Caki2 (cell line): ENCODE data around the gene TUB. TPM values are rescaled to one million over a fixed set of nuclear protein-coding genes. Genes with fewer than 3 reads are reported as not detected.

Source experiments
- DNase-seq: peaks from one replicate; pipeline ENCODE4 v3.0.0-alpha.2; 2015; ENCODE audit warnings: low read depth
- in situ Hi-C: cut with HindIII; loops from 2 replicates; pipeline ENCODE4 v1.10.0; 2016; ENCODE audit warnings: low sequenced_read_pairs, low pct_unique_long_range_greater_than_20kb, mixed read lengths
- total RNA-seq: library from RNA; depleted of rRNA; stranded (reverse); fragments of >200 nt; shearing (Covaris generic); gene quantifications from 2 replicates; pipeline ENCODE4 v1.2.3, GENCODE V29; 2014; ENCODE audit warnings: low replicate concordance

TUB gene
- total RNA-seq, 1 experiment from 2014 or later, result not detected

GRCh38 chr11:8040921-8041285 is 40.1 kb upstream of the TUB start:
- in situ Hi-C loops, result no loop called here
- DNase-seq, result no peak

GRCh38 chr11:8041576-8041975 is 39.4 kb upstream of the TUB start:
- no peak for DNase-seq
- in situ Hi-C loops, result no loop called here

- no peak for DNase-seq
- in situ Hi-C loops, result no loop called here
Observed at GRCh38 chr11:8043756-8044155, 37.3 kb upstream of the TUB start.

- in situ Hi-C loops, result no loop called here
- no peak for DNase-seq
Observed at GRCh38 chr11:8045839-8046238, 35.2 kb upstream of the TUB start.

- DNase-seq, result no peak
- in situ Hi-C loops, result no loop called here
Observed at GRCh38 chr11:8047382-8047781, 33.6 kb upstream of the TUB start.

- in situ Hi-C loops, result no loop called here
- no peak for DNase-seq
Observed at GRCh38 chr11:8049084-8049483, 31.9 kb upstream of the TUB start.

GRCh38 chr11:8055091-8055835 is 25.7 kb upstream of the TUB start:
- no peak for DNase-seq
- in situ Hi-C loops, result no loop called here

GRCh38 chr11:8055836-8056526 is 25.0 kb upstream of the TUB start:
- no peak for DNase-seq
- in situ Hi-C loops, result no loop called here

- no peak for DNase-seq
- in situ Hi-C loops, result no loop called here
Observed at GRCh38 chr11:8056810-8057463, 24.1 kb upstream of the TUB start.

- DNase-seq, result no peak
- in situ Hi-C loops, result no loop called here
Observed at GRCh38 chr11:8058216-8058615, 22.8 kb upstream of the TUB start.

- in situ Hi-C loops, result no loop called here
- no peak for DNase-seq
Observed at GRCh38 chr11:8059030-8059429, 22.0 kb upstream of the TUB start.

GRCh38 chr11:8059571-8060011 is 21.4 kb upstream of the TUB start:
- in situ Hi-C loops, result no loop called here
- no peak for DNase-seq

- no peak for DNase-seq
- in situ Hi-C loops, result no loop called here
Observed at GRCh38 chr11:8060146-8060719, 20.8 kb upstream of the TUB start.

- no peak for DNase-seq
- in situ Hi-C loops, result no loop called here
Observed at GRCh38 chr11:8060801-8061554, 20.0 kb upstream of the TUB start.

GRCh38 chr11:8061555-8062428 is 19.2 kb upstream of the TUB start:
- in situ Hi-C loops, result no loop called here

GRCh38 chr11:8062781-8063257 is 18.2 kb upstream of the TUB start:
- no peak for DNase-seq
- in situ Hi-C loops, result no loop called here

More at GRCh38 chr11:8061555-8062428, 19.2 kb upstream of the TUB start:
- DNase-seq, result no peak

- DNase-seq, result no peak
- in situ Hi-C loops, result no loop called here
Observed at GRCh38 chr11:8063324-8063723, 17.7 kb upstream of the TUB start.
